Measurements from ENCODE around the gene PAQR8. TPM values are rescaled to one million over a fixed set of nuclear protein-coding genes. Genes with fewer than 3 reads are reported as not detected.

The PAQR8 gene
- total RNA-seq, 1 experiment from 2014 or later = 3.0 TPM

DNA sequence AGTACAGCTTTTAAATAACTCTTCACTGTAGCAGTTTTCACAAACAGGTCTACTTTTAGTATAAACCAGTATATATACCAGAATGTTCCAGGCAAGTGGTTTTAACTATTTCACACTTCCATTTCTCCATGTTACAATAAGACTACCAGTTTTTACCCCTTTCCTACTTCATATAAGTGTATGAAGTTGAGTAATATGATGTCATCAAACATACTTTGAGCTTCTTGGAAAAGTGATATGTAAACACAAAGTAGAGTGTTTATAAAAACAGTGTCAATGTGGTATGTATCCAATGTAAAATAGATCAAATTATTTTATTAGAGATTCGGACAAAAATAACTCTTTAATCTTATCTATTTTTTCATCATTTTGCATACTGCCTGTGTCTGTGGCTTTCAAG is 2.5 kb upstream of the PAQR8 start:
- H2BK120ac ChIP-seq (ENCODE audit: low read depth, low read length, poor library complexity, severe bottlenecking) = no peak overlapping the region
- no peak overlapping the region for H2AK5ac ChIP-seq (ENCODE audit: insufficient read length, low read length)
- H4K5ac ChIP-seq (ENCODE audit: insufficient read length, low read depth, low read length) = no peak overlapping the region
- DNase-seq = no peak
- no peak overlapping the region for H3K14ac ChIP-seq (ENCODE audit: insufficient read depth, low read length)
- H3K27ac ChIP-seq (ENCODE audit: insufficient read length, low read depth, low read length) = no peak overlapping the region
- H3K23ac ChIP-seq (ENCODE audit: insufficient read length, low read depth, low read length) = no peak overlapping the region
- no peaks in the 10 kb centered on the region for H3K9me3 ChIP-seq (ENCODE audit: control insufficient read depth, low read depth, low read length)
- Mint-ChIP-seq H3K36me3 (ENCODE audit: insufficient read depth in 1 of 3, low read depth in 3 of 3) (peaks cover 0 to 4% (median 0%) of the 10 kb centered on the region in 3 experiments; a peak in 2 of 7 replicates), H3K9me3 (no peaks in the 10 kb centered on the region), H3K27ac (no peak overlapping the region), H3K27me3 (ENCODE audit: low read depth) (peaks cover 34% of the 10 kb centered on the region), H3K4me3 (no peak overlapping the region), H3K4me1 (peaks cover 16 to 18% of the 10 kb centered on the region in 2 experiments)
- peaks cover 15% of the 10 kb centered on the region for H3K23me2 ChIP-seq (ENCODE audit: insufficient read length, low read depth, low read length, poor library complexity, severe bottlenecking)
- H3K9ac ChIP-seq (ENCODE audit: extremely low read depth, insufficient read length, low read length) = no peak overlapping the region
- no CpG with 5 or more reads among the region's 1 CpG for WGBS (ENCODE audit: extremely low coverage, insufficient read length, low lambda C conversion rate)
- no peak overlapping the region for H3T11ph ChIP-seq (ENCODE audit: low read length)
- H2BK5ac ChIP-seq (ENCODE audit: insufficient read length, low read length) = no peak overlapping the region
- H3K18ac ChIP-seq (ENCODE audit: insufficient read length, low read depth, low read length) = no peak overlapping the region
- H3K79me2 ChIP-seq (ENCODE audit: insufficient read depth, low read length) = no peaks in the 10 kb centered on the region
- no peak overlapping the region for H3K56ac ChIP-seq (ENCODE audit: insufficient read length, low read depth, low read length)
- TF ChIP-seq, protein P1, sequence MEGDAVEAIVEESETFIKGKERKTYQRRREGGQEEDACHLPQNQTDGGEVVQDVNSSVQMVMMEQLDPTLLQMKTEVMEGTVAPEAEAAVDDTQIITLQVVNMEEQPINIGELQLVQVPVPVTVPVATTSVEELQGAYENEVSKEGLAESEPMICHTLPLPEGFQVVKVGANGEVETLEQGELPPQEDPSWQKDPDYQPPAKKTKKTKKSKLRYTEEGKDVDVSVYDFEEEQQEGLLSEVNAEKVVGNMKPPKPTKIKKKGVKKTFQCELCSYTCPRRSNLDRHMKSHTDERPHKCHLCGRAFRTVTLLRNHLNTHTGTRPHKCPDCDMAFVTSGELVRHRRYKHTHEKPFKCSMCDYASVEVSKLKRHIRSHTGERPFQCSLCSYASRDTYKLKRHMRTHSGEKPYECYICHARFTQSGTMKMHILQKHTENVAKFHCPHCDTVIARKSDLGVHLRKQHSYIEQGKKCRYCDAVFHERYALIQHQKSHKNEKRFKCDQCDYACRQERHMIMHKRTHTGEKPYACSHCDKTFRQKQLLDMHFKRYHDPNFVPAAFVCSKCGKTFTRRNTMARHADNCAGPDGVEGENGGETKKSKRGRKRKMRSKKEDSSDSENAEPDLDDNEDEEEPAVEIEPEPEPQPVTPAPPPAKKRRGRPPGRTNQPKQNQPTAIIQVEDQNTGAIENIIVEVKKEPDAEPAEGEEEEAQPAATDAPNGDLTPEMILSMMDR (conservative IDR thresholded peaks at IDR 0.05) = no peak
- no peak overlapping the region for H2AFZ ChIP-seq (ENCODE audit: low read length)
- no peak overlapping the region for H3K4ac ChIP-seq (ENCODE audit: low read depth, low read length)
- H4K91ac ChIP-seq (ENCODE audit: insufficient read length, low read depth, low read length) = no peak overlapping the region
- peaks cover 9% of the 10 kb centered on the region; the same call in 1 of the 2 replicates for H3K4me1 ChIP-seq (ENCODE audit: insufficient read depth, low read length)
- no peaks in the 10 kb centered on the region; the same call in 1 of the 2 replicates for H3K27me3 ChIP-seq (ENCODE audit: insufficient read depth, low read length)
- H3K4me2 ChIP-seq (ENCODE audit: insufficient read depth, insufficient read length, low read length) = no peak overlapping the region
- H4K20me1 ChIP-seq (ENCODE audit: control insufficient read depth, insufficient read depth, insufficient read length) = no peaks in the 10 kb centered on the region
- no peak overlapping the region for H2BK15ac ChIP-seq (ENCODE audit: low read depth, low read length)
- no peak overlapping the region for H4K8ac ChIP-seq (replicated peaks; ENCODE audit: insufficient read length, low read depth, low read length)
- H2BK20ac ChIP-seq (ENCODE audit: low read depth, low read length, poor library complexity, severe bottlenecking) = no peak overlapping the region
- H2BK12ac ChIP-seq (ENCODE audit: insufficient read length, low read depth, low read length) = no peak overlapping the region
- H3K79me1 ChIP-seq (ENCODE audit: insufficient read depth, low read depth, low read length, poor library complexity, severe bottlenecking) = no peaks in the 10 kb centered on the region

Measured in H9 (cell line).